GM12891 (cell line): ENCODE data around the gene LTBP3.

Experiments used
- PAX5 ChIP-seq: IDR thresholded peaks from 2 replicates; pipeline ENCODE4 v1.6.1; 2011; ENCODE audit warnings: low read length, moderate library complexity, mild to moderate bottlenecking; ENCODE audit not compliant: insufficient read depth, severe bottlenecking
- POLR2A ChIP-seq: IDR thresholded peaks from 2 replicates; pipeline ENCODE4 v1.6.1; 2011; ENCODE audit warnings: low read depth, low read length, control low read depth
- POLR2AphosphoS5 ChIP-seq: IDR thresholded peaks from 2 replicates; pipeline ENCODE4 v1.6.1; 2011; ENCODE audit warnings: low read depth, low read length, control low read depth
- SPI1 ChIP-seq: IDR thresholded peaks from 2 replicates; pipeline ENCODE4 v1.6.1; 2011; ENCODE audit warnings: low read depth, low read length, control low read depth
- TAF1 ChIP-seq: IDR thresholded peaks from 2 replicates; pipeline ENCODE4 v1.6.1; 2011; ENCODE audit warnings: low read depth, low read length, control low read depth

DNA sequence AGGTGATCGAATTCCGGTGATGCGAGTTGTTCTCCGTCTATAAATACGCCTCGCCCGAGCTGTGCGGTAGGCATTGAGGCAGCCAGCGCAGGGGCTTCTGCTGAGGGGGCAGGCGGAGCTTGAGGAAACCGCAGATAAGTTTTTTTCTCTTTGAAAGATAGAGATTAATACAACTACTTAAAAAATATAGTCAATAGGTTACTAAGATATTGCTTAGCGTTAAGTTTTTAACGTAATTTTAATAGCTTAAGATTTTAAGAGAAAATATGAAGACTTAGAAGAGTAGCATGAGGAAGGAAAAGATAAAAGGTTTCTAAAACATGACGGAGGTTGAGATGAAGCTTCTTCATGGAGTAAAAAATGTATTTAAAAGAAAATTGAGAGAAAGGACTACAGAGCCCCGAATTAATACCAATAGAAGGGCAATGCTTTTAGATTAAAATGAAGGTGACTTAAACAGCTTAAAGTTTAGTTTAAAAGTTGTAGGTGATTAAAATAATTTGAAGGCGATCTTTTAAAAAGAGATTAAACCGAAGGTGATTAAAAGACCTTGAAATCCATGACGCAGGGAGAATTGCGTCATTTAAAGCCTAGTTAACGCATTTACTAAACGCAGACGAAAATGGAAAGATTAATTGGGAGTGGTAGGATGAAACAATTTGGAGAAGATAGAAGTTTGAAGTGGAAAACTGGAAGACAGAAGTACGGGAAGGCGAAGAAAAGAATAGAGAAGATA, 59.0 kb downstream of the LTBP3 start, which contains the start of gene MALAT1:
- TF ChIP-seq POLR2A (peak; percentile 99), PAX5 (peak; percentile 79), TAF1 (peak; percentile 100), POLR2AphosphoS5 (peak; percentile 99), SPI1 (no peak)
